ENCODE data around the gene IFT57. TPM values are rescaled to one million over a fixed set of nuclear protein-coding genes. Genes with fewer than 3 reads are reported as not detected.

Gene IFT57
- total RNA-seq, 1 experiment from 2014 or later: 38.9 TPM

DNA sequence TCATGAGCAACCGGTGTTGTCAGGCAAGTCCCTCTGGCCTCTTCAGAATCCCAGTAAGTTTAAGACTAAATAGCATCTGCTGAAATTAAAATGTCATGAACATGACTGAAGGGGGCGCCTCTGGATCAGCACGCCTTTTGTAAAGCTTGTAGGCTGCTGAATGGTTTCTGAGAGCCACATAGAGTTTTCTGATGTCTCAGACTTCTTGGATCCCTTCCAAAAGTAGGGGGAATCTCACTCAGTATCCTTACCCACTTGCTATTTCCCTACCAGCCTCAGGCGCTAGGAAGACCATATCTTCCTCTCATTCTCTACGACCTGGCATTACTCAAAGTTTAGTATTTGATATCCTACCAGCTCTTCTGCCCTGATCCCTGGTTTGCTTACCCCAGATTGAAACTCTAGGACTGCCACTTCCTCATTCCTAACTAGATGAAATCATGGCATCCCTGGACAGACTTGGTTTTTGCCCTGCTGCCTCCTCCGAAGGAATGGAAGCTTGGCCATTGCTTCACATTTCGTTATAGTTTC lies 68.7 kb downstream of the IFT57 start:
- no peaks in the 10 kb centered on the region for H3K36me3 Mint-ChIP-seq (ENCODE audit: insufficient read depth, unreplicated experiment)
- no TSS peak for BruUV-seq (replicated peaks)
- TF ChIP-seq, protein P1, sequence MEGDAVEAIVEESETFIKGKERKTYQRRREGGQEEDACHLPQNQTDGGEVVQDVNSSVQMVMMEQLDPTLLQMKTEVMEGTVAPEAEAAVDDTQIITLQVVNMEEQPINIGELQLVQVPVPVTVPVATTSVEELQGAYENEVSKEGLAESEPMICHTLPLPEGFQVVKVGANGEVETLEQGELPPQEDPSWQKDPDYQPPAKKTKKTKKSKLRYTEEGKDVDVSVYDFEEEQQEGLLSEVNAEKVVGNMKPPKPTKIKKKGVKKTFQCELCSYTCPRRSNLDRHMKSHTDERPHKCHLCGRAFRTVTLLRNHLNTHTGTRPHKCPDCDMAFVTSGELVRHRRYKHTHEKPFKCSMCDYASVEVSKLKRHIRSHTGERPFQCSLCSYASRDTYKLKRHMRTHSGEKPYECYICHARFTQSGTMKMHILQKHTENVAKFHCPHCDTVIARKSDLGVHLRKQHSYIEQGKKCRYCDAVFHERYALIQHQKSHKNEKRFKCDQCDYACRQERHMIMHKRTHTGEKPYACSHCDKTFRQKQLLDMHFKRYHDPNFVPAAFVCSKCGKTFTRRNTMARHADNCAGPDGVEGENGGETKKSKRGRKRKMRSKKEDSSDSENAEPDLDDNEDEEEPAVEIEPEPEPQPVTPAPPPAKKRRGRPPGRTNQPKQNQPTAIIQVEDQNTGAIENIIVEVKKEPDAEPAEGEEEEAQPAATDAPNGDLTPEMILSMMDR (IDR thresholded peaks at IDR 0.05; ENCODE audit: unreplicated experiment): peak; percentile 39
- H3K27ac Mint-ChIP-seq (ENCODE audit: low read depth, unreplicated experiment): no peak overlapping the region
- H3K4me1 Mint-ChIP-seq (ENCODE audit: insufficient read depth, unreplicated experiment): no peaks in the 10 kb centered on the region
- POLR2A ChIA-PET: interaction anchor here (0.7 to 2.2 kb wide), 2 partner anchors 64 to 253 kb away, joined by 3 to 6 read pairs; no protein-coding TSS in a partner anchor
- no peaks in the 10 kb centered on the region for H3K27me3 Mint-ChIP-seq (ENCODE audit: insufficient read depth, unreplicated experiment)
- no peak overlapping the region for H3K4me3 Mint-ChIP-seq (ENCODE audit: unreplicated experiment)
- intact Hi-C loops (cut with micrococcal nuclease): loop anchor here (1.0 to 10.0 kb wide), 4 partner anchors 69 to 324 kb away; partner anchors contain the start of gene IFT57
- peak; percentile 78 for DNase-seq (ENCODE audit: unreplicated experiment)
- CTCF ChIA-PET: interaction anchor here (0.7 to 2.2 kb wide), 7 partner anchors 10 to 324 kb away, joined by 3 to 6 read pairs (median 4); no protein-coding TSS in a partner anchor
- no peaks in the 10 kb centered on the region for H3K9me3 Mint-ChIP-seq (ENCODE audit: unreplicated experiment)

DNA sequence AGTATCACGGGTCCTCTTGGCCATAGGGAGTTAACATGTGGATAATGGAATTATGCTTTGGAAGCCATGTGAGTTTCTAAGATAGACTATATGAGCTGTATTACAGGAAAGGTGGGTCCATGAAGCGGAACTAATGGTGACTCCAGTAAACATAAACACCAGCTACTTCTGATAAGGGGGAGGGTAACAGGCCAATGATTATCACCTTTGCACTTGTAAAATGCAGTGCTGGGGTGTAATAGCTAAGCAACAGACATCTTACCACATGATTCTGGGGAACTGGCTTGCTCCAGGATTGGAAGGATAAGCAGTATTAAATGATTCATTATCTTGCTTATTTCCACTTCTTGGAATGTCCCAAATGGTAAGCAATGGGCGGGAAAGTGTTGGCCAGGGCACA lies 70.0 kb downstream of the IFT57 start:
- Mint-ChIP-seq H3K9me3 (ENCODE audit: unreplicated experiment) (no peaks in the 10 kb centered on the region), H3K36me3 (ENCODE audit: insufficient read depth, unreplicated experiment) (no peaks in the 10 kb centered on the region), H3K27ac (ENCODE audit: low read depth, unreplicated experiment) (no peak overlapping the region), H3K27me3 (ENCODE audit: insufficient read depth, unreplicated experiment) (no peaks in the 10 kb centered on the region), H3K4me1 (ENCODE audit: insufficient read depth, unreplicated experiment) (no peaks in the 10 kb centered on the region), H3K4me3 (ENCODE audit: unreplicated experiment) (no peak overlapping the region)
- no TSS peak for BruUV-seq (replicated peaks)
- DNase-seq (ENCODE audit: unreplicated experiment): no peak
- intact Hi-C loops (cut with micrococcal nuclease): loop anchor here (2.0 to 10.0 kb wide), 3 partner anchors 71 to 255 kb away; partner anchors contain the start of gene IFT57
- TF ChIP-seq, protein P1 (IDR thresholded peaks at IDR 0.05; ENCODE audit: unreplicated experiment): no peak
- POLR2A ChIA-PET: interaction anchor here (0.8 to 2.2 kb wide), 2 partner anchors 8 to 62 kb away, joined by 3 to 6 read pairs; no protein-coding TSS in a partner anchor
- CTCF ChIA-PET: interaction anchor here (0.6 to 2.2 kb wide), 4 partner anchors 9 to 1014 kb away, joined by 3 to 6 read pairs (median 4); no protein-coding TSS in a partner anchor

DNA sequence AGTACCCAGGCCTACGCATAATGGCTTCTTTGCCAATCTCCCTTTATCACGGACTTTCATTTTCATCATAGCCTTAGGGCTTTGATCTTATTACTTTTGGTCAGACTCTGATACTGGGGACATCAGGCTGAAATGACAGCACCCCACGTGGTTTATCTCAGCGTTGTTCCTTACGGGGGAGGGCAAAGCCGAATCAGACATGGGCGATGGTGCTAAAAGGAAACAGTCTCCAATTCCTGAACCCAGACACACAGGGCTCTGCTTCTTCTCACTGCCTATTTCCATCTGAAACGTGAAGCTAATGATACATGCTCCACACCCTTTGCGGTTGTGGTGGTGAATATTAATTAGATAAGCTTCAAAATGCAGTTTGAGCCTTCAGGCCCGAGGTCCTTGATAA lies 72.0 kb downstream of the IFT57 start:
- BruUV-seq (replicated peaks): no TSS peak
- CTCF ChIA-PET: no interaction called here
- no peaks in the 10 kb centered on the region for H3K27me3 Mint-ChIP-seq (ENCODE audit: insufficient read depth, unreplicated experiment)
- TF ChIP-seq, protein P1 (IDR thresholded peaks at IDR 0.05; ENCODE audit: unreplicated experiment): no peak
- no peaks in the 10 kb centered on the region for H3K36me3 Mint-ChIP-seq (ENCODE audit: insufficient read depth, unreplicated experiment)
- no peak overlapping the region for H3K27ac Mint-ChIP-seq (ENCODE audit: low read depth, unreplicated experiment)
- H3K4me3 Mint-ChIP-seq (ENCODE audit: unreplicated experiment): no peak overlapping the region
- POLR2A ChIA-PET: interaction anchor here (1.0 kb wide), 1 partner anchor 18 kb away, joined by 3 read pairs; no protein-coding TSS in a partner anchor
- no peak for DNase-seq (ENCODE audit: unreplicated experiment)
- intact Hi-C loops (cut with micrococcal nuclease): loop anchor here (10.0 kb wide), 1 partner anchor 215 kb away; no protein-coding TSS in a partner anchor
- H3K4me1 Mint-ChIP-seq (ENCODE audit: insufficient read depth, unreplicated experiment): no peaks in the 10 kb centered on the region
- no peaks in the 10 kb centered on the region for H3K9me3 Mint-ChIP-seq (ENCODE audit: unreplicated experiment)

DNA sequence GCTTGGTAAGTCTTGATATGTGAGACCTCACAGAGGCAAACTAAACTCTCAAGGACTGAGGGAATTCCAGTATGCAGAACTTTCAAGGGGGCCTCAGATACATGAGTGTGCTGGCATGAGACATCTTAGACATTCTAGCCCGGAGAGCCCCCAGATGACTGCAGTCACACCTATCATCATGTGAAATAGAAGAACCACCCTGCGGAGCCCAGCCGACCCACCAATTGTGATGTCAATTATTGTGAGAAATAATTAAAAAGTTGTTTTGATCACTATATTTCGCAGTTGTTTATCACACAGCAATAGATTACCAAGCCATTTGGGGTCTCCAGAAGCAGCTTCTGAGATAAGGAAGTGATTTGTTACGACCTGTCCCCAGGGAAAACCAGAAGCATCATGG lies 76.1 kb downstream of the IFT57 start:
- H3K36me3 Mint-ChIP-seq (ENCODE audit: insufficient read depth, unreplicated experiment): no peaks in the 10 kb centered on the region
- intact Hi-C loops (cut with micrococcal nuclease): no loop called here
- H3K27ac Mint-ChIP-seq (ENCODE audit: low read depth, unreplicated experiment): no peak overlapping the region
- TF ChIP-seq, protein P1 (IDR thresholded peaks at IDR 0.05; ENCODE audit: unreplicated experiment): no peak
- no peaks in the 10 kb centered on the region for H3K27me3 Mint-ChIP-seq (ENCODE audit: insufficient read depth, unreplicated experiment)
- DNase-seq (ENCODE audit: unreplicated experiment): no peak
- H3K9me3 Mint-ChIP-seq (ENCODE audit: unreplicated experiment): no peaks in the 10 kb centered on the region
- CTCF ChIA-PET: no interaction called here
- no TSS peak for BruUV-seq (replicated peaks)
- POLR2A ChIA-PET: no interaction called here
- H3K4me1 Mint-ChIP-seq (ENCODE audit: insufficient read depth, unreplicated experiment): no peaks in the 10 kb centered on the region
- no peak overlapping the region for H3K4me3 Mint-ChIP-seq (ENCODE audit: unreplicated experiment)
